Gastroesophageal sphincter (tissue), 3 donors: Measurements from ENCODE around the gene UNC93A.

Experiments
- CTCF ChIP-seq, 4 experiments: fragments of 200-600 bp in 2 of 4; fragments of 450-650 bp in 2 of 4; sonication (generic) in 1 of 4; IDR thresholded peaks; one replicate each; pipeline ENCODE4 v1.5.1; 2017 to 2019; ENCODE audit warnings: antibody characterized with exemption in 4 of 4, mild to moderate bottlenecking in 2 of 4, moderate library complexity in 2 of 4
- EP300 ChIP-seq: sonication (generic); formaldehyde crosslinking; IDR thresholded peaks from one replicate; pipeline ENCODE4 v1.6.1; 2017; ENCODE audit warnings: antibody characterized with exemption, mild to moderate bottlenecking
- POLR2A ChIP-seq, 2 donors: fragments of 450-650 bp; IDR thresholded peaks; one replicate each; pipeline ENCODE4 v1.6.1; 2017; ENCODE audit warnings: antibody characterized with exemption in 2 of 2, mild to moderate bottlenecking in 2 of 2, moderate library complexity in 1 of 2

- TF ChIP-seq EP300 = no peak
- TF ChIP-seq CTCF (IDR thresholded peaks at IDR 0.05) = no peak
- no peak for TF ChIP-seq POLR2A (IDR thresholded peaks at IDR 0.05)
These were observed 50.0 kb downstream of the UNC93A start for GRCh38 chr6:167341038-167341583.
